Mucosa of descending colon (tissue), 3 donors: ENCODE results near the gene BIRC7. TPM values are rescaled to one million over a fixed set of nuclear protein-coding genes. Genes with fewer than 3 reads are reported as not detected.

Experiments
- ATAC-seq: fragments of 200-7000 bp; cut with Tn5 transposase; one replicate; pipeline ENCODE4 v1.9.1; 2020; ENCODE audit warnings: mild to moderate bottlenecking, moderate library complexity
- DNase-seq, 3 donors: peaks; one replicate each; pipeline ENCODE4 v3.0.0-alpha.2; 2020
- H3K36me3 ChIP-seq: fragments of 200-600 bp; one replicate; pipeline ENCODE4 v1.8.0; 2021; ENCODE audit warnings: low read depth, mild to moderate bottlenecking
- H3K4me1 ChIP-seq: fragments of 200-600 bp; one replicate; pipeline ENCODE4 v1.8.0; 2021; ENCODE audit warnings: low read depth, mild to moderate bottlenecking
- H3K4me3 ChIP-seq: fragments of 200-600 bp; one replicate; pipeline ENCODE4 v1.8.0; 2021; ENCODE audit warnings: mild to moderate bottlenecking
- H3K9me3 ChIP-seq: fragments of 200-600 bp; one replicate; pipeline ENCODE4 v1.8.0; 2021; ENCODE audit warnings: mild to moderate bottlenecking
- CTCF ChIP-seq: fragments of 200-600 bp; IDR thresholded peaks from one replicate; pipeline ENCODE4 v1.8.0; 2022; ENCODE audit warnings: antibody characterized with exemption, mild to moderate bottlenecking
- intact Hi-C, 2 donors: fragments of 100-400 bp; cut with DNase I in 1 of 2; cut with micrococcal nuclease in 1 of 2; formaldehyde crosslinking; loops; one replicate each; pipeline versions ENCODE4 v1.11.0 to v1.11.1; 2022; cut with DNase I, micrococcal nuclease
- total RNA-seq, 3 donors: library from RNA; stranded (reverse); fragmentation: NEBNext Ultra II Directional in 2 of 3; extraction: Animal tissue kit (Norgen Biotek cat#: 25700) in 2 of 3; gene quantifications; one replicate each; pipeline versions ENCODE4 v1.2.1 to v1.2.4, GENCODE V29; 2021 to 2023
- donor health status: DM: no; HTN: no; CAD: no; lungs with moderate emphysema.
- donor health status: DM: no; HTN: no; CAD: no.
- donor health status: DM: no; HTN: yes; CAD: no.

Gene BIRC7
- total RNA-seq, 3 donors from 2014 or later = 0.22 TPM; not detected in 2

DNA sequence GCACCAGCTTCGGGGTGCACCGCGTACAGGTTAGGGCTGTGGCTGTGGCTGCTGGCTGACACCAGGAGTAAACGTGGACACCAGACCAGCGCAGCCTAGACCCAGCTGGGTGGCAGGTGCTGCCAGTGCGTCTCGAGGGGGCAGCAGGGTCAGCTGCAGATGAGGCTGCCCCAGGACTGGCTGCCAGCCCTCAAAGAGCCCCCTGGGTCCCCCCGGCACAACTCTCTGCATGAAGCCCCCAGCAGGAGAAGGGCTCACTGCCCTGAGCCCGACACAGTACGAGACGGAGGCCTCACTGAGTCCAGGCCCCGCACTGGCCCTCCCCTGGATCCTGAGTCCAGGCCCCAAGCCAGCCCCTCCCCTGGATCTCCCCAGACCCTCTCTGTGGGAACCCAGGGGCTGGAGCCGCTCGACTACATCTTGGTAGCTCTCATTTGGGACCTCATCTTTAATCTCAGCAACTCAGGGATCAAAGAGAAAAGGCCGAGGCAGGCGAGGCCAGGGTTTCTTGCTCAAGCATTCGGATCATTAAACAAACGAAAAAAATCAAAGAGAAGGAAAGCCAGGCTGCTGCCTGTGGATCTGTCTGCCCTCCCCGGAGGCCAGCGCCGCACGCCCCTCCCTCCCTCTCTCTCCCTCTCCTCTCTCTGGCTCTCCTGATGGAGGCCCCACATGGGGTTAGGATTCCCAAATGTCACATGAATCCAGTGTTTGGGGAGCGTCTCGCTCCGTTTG lies 25.5 kb downstream of the BIRC7 start:
- no peaks in the 10 kb centered on the region for H3K36me3 ChIP-seq
- H3K9me3 ChIP-seq = no peaks in the 10 kb centered on the region
- TF ChIP-seq CTCF = no peak
- ATAC-seq (no peak), DNase-seq (no peak)
- H3K4me1 ChIP-seq = no peaks in the 10 kb centered on the region
- intact Hi-C loops = no loop called here
- H3K4me3 ChIP-seq = no peak overlapping the region

DNA sequence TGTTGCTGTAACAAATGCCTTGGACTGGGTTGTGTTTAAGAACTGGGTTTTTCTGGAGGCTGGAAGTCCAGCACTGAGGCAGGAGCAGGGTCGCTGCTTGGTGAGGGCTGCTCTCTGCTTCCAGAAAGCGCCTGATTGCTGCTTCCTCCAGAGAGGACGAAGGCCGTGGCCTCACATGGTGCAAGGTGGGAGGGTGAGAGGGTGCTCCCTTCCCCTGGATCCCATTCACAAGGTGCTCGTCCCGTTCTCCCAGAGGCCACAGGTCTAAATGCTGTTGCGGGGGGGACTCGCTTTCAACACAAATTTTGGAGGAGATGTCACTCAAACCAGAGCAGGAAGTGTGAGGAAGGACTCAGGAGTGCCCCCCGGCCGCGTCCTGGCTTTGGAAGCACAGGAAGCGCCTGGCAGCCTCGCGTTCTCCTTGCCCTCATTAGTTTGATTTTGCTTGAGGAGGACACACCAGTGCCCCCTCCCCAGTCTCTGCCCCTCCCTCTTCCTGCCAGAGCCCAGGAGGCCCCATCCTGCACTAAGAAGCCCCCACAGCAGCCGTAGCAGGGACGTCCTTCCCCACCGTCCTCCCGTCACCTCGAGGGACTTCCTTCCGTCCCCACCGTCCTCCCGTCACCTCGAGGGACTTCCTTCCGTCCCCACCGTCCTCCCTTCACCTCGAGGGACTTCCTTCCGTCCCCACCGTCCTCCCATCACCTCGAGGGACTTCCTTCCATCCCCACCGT lies 26.3 kb downstream of the BIRC7 start:
- Histone ChIP-seq H3K36me3 (no peaks in the 10 kb centered on the region), H3K9me3 (no peaks in the 10 kb centered on the region), H3K4me3 (no peak overlapping the region), H3K4me1 (no peaks in the 10 kb centered on the region)
- DNase-seq = no peak
- no peak for TF ChIP-seq CTCF
- no peak for ATAC-seq
- intact Hi-C loops = no loop called here

DNA sequence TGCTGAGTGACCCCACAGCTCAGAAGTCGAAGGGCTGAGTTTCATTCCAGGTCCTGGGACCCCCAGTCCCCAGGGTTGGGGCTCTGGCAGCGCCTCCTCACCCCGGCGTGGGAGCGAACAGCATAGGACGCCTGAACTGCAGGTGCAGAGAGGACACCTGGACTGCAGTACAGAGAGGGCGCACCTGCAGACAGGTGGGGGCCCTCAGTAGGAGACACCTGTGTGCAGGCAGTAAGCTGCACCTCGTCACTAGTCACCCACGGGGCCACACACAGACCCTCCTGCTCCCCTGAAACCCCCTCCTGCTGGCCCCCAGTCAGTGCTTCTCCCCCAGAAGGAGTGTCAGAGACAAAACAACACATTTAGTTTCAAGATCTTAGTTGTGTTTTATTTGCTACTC lies 27.1 kb downstream of the BIRC7 start:
- Histone ChIP-seq H3K9me3 (no peaks in the 10 kb centered on the region), H3K4me1 (no peaks in the 10 kb centered on the region), H3K36me3 (no peaks in the 10 kb centered on the region), H3K4me3 (no peak overlapping the region)
- ATAC-seq (no peak), DNase-seq (no peak)
- TF ChIP-seq CTCF = no peak
- intact Hi-C loops = no loop called here

- ATAC-seq (no peak), DNase-seq (no peak)
- intact Hi-C loops = no loop called here
- H3K4me3 ChIP-seq = no peak overlapping the region
- TF ChIP-seq CTCF = no peak
- no peaks in the 10 kb centered on the region for H3K4me1 ChIP-seq
- H3K36me3 ChIP-seq = no peaks in the 10 kb centered on the region
- H3K9me3 ChIP-seq = no peaks in the 10 kb centered on the region
These were observed 28.3 kb downstream of the BIRC7 start for GRCh38 chr20:63264000-63264399.

DNA sequence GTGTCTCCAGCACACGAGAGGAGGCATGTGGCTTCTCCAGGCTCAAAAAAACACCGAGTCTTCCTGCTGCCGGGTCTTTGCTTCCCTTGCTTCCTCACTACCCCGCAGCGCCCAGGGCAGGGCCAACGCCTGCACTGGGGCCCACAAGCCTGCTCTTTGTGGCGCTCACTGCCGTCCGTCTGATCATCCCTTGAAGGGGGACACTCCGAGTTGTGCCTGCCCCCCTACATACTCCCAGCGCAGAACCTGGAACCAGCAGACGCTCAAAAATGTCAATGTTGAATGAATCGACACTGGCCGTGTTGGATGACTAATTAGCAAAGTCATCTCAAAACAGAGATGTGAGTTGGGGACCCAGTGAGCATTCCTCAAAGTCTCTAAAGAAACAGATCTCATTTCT lies 28.8 kb downstream of the BIRC7 start:
- no peaks in the 10 kb centered on the region for H3K36me3 ChIP-seq
- no peak for DNase-seq
- no peak for ATAC-seq

More for the DNA sequence above, 28.8 kb downstream of the BIRC7 start:
- no peak for TF ChIP-seq CTCF
- intact Hi-C loops = no loop called here
- Histone ChIP-seq H3K4me1 (no peaks in the 10 kb centered on the region), H3K4me3 (no peak overlapping the region), H3K9me3 (no peaks in the 10 kb centered on the region)
